22Rv1 (cell line): ENCODE measurements around the gene CSMD2.

Experiments
- CTCF ChIP-seq: fragments of 450-650 bp; IDR thresholded peaks from 2 replicates; pipeline ENCODE4 v1.5.1; 2017; ENCODE audit warnings: mild to moderate bottlenecking
- ZFX ChIP-seq: fragments of 450-650 bp; IDR thresholded peaks from 2 replicates; pipeline ENCODE4 v1.6.1; 2017; ENCODE audit warnings: antibody characterized with exemption, borderline replicate concordance

- TF ChIP-seq CTCF (no peak), ZFX (no peak)
These were observed 481.1 kb downstream of the CSMD2 start for GRCh38 chr1:33683913-33684312.
